NCI-H774 (cell line): ENCODE results near the gene OR5H14.
"Not testable (repeated sequence)": the region's sequence is repeated elsewhere in the genome, so short reads cannot be mapped to it uniquely, and the experiment has no call there.

Source experiments
- DNase-seq: peaks from one replicate; lab custom pipeline; 2025; lab: John Stamatoyannopoulos, UW

OR5H14 gene

DNA sequence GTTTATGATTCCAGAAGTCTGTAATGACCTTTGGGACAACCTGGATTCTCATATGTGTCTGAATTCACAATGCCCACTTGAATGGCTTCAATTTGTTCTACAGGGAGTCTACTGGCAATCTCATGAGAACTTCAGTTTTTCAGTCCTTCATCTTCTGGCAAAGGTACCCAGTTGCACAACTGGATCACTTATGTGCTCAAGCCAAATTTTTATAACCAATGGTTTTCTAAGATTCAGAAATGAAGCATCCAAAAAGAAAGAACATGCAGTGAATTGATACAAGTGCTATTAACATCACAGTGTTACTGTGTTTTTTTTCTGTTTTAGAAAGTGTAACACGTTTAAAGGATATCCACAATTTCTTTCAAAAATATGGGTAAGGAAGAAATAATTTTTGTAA is at the start of gene OR5H14:
Gene OR5H14 (plus strand): TSS at position 301 of the 400 bp plus-strand sequence. CDS start 1,907 bp downstream, outside the sequence.
- DNase-seq, result no peak

GRCh38 chr3:98099848-98100247 is 47.4 kb upstream of the OR5H14 start:
- DNase-seq, result no peak

GRCh38 chr3:98108162-98108561 is 39.1 kb upstream of the OR5H14 start:
- DNase-seq, result no peak

- no peak for DNase-seq
Observed at GRCh38 chr3:98109807-98110549, 37.3 kb upstream of the OR5H14 start.

DNA sequence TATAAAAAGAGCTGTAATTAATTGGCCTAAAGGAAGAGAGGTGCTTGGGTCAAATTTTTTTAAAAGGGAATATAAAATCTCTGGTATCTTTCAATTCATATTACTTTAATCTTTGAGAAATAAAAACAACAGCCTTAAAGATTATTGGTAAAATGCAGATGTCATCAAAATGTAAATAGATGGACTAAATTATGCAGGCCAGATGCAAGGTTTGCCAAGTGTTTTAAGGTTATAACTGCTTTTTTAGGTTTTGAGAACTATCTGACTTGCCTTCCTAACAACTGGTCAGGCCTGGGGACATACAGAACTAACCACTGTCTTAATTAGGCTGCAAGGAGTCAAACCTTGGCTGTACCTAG is 36.8 kb upstream of the OR5H14 start:
- no peak for DNase-seq

- no peak for DNase-seq
Observed at GRCh38 chr3:98114264-98114663, 33.0 kb upstream of the OR5H14 start.

DNA sequence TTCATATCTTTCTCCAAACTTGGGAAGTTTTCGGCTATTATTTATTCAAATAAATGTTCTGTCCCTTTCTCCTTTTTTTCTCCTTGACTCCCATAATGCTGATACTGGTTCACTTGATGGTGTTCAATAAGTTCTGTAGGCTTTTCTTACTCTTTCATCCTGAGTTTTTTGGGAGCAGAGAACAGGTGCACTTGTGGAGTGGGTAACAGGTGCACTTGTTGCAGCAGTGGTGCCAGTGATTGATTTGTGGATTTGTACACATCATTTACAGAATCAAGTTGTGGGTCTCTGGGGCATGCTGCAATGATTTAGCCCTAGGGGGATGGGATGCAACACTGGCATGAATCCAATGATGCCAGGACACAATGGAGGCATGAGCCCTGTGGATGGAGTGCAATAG is 31.6 kb upstream of the OR5H14 start:
- no peak for DNase-seq

GRCh38 chr3:98130421-98130820 is 16.9 kb upstream of the OR5H14 start, which contains the start of gene OR5H1:
TSS of gene OR5H1 (plus strand) at chr3:98130721. CDS start at chr3:98132698, 1,977 bp downstream.
- no peak for DNase-seq

GRCh38 chr3:98136631-98137030 is 10.6 kb upstream of the OR5H14 start:
- no peak for DNase-seq

- DNase-seq, result not testable (repeated sequence)
Observed at GRCh38 chr3:98137826-98138557, 9.3 kb upstream of the OR5H14 start.

- DNase-seq, result no peak
Observed at GRCh38 chr3:98140531-98140930, 6.7 kb upstream of the OR5H14 start.

DNA sequence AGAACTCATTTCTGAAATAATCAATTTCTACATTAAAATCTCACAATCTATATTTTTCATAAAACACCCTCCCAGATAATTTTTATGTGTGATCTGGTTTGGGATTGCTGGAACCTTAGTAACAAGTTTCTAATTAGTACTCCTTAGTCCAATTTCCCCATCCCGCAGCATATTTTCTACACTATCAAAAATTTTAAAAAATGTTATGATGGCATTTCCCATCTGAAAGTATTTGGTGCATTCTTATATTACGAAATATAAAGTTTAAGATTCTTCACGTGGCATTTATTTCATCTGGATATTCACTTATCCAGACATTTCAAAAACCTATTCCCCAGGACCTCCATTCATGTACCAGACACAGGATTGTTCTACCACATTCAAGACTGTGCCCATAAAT is 1.5 kb downstream of the OR5H14 start:
- no peak for DNase-seq

GRCh38 chr3:98149456-98149855 is 2.2 kb downstream of the OR5H14 start:
- not testable (repeated sequence) for DNase-seq

GRCh38 chr3:98151241-98151640 is 4.0 kb downstream of the OR5H14 start:
- DNase-seq, result no peak

DNA sequence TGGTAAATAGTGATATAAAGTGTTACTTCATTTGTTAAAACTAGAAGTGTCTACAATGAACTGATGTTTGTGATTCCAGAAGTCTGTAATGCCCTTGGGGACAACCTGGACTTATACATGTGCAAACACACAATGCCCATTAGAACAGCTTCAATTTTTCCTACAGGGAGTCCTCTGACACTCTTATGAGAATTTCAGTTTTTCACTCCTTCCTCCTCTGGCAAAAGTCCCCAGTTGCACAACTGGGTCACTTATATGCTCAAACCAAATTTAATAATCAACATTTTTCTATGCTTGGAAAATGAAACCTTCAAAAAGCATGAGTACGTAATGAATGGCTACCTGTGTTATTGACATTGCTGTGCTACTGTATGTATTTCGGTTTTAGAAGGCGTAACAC is 19.1 kb downstream of the OR5H14 start, which contains the start of gene OR5H15:
Gene OR5H15 (plus strand): TSS at position 301 of the 400 bp plus-strand sequence. CDS start 2,004 bp downstream, outside the sequence.
- DNase-seq, result no peak

DNA sequence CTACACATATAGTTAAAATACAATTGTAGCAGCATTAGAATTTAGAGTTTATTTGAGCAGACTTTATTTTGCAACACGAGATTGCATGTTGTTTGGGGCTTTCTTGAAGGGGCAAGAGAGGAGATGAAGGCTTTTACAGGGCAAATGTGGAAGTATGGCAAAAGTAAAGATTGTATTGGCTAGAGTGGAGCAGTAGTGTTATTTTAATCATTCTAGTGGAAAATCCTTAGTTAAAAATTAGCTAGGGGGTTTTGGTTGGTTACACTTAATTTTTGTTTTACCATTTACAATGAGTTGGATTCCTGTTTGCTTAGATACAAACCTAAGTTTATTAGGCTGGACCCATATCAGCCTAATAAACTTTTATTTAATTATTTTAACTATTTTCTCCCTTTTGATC is 23.8 kb downstream of the OR5H14 start:
- DNase-seq, result no peak

DNA sequence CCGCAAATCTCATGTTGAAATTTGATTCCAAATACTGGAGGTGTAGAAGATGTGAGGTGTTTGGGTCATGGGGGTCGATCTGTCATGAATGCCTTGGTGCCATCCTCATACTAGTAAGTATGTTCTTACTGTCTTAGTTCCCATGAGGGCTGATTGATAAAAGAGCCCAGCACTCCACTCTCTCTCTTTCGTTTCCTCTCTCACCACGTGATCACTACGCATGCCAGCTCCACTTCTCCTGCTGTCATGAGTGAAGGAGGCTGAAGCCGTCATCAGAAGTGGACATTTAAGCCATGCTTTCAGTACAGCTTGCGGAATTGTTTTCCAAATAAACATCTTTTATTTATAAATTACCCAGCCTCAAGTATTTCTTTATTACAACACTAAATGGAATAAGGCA is 25.3 kb downstream of the OR5H14 start:
- no peak for DNase-seq

- DNase-seq, result no peak
Observed at GRCh38 chr3:98180319-98180890, 33.1 kb downstream of the OR5H14 start.

GRCh38 chr3:98182196-98182595 is 34.9 kb downstream of the OR5H14 start:
- no peak for DNase-seq

- no peak for DNase-seq
Observed at GRCh38 chr3:98185180-98185579, 37.9 kb downstream of the OR5H14 start.

GRCh38 chr3:98188545-98188944 is 41.3 kb downstream of the OR5H14 start:
- no peak for DNase-seq

- not testable (repeated sequence) for DNase-seq
Observed at GRCh38 chr3:98190911-98191310, 43.6 kb downstream of the OR5H14 start.

GRCh38 chr3:98196293-98196692 is 49.0 kb downstream of the OR5H14 start:
- DNase-seq, result not testable (repeated sequence)
